ENCODE data around the gene GALNT7.

The GALNT7 gene

DNA sequence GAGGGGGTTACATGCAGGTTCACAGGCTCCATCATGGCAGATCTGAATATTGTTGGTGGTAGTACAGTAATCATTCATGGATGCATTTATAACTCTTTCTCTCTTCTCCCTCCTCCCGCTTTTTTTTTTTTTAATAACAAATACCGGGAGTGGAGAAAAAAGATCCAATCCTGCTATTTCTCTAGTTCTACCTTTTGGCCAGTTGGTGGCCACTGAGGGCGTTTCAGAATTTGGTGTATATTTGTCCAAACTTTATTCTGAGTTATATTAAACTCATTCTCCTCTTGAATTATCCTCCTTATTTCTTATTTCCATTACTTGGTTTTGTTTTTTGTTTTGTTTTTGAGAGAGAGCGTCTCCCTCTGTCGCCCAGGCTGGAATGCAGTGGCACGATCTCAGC is 90.7 kb downstream of the GALNT7 start:
- no peak overlapping the region for H3K23ac ChIP-seq (ENCODE audit: low read depth, low read length, poor library complexity)
- WGBS, 2 donors (ENCODE audit: extremely low coverage in 2 of 2, insufficient read length in 2 of 2, insufficient replicate concordance in 1 of 2), result no CpG with 5 or more reads among the region's 6 CpGs
- H2BK5ac ChIP-seq (ENCODE audit: low read length), result no peak overlapping the region
- no peak overlapping the region for H3K9ac ChIP-seq (ENCODE audit: low read depth, low read length, poor library complexity)
- no peak overlapping the region for H3K14ac ChIP-seq (ENCODE audit: low read length)
- H2BK12ac ChIP-seq (ENCODE audit: low read length), result no peak overlapping the region
- no peak overlapping the region for H3K4me2 ChIP-seq (ENCODE audit: insufficient read depth, low read length, poor library complexity, severe bottlenecking)
- peaks cover 2% of the 10 kb centered on the region for H3K79me1 ChIP-seq (ENCODE audit: low read depth, low read length)
- H3K27ac ChIP-seq (replicated peaks; ENCODE audit: low read length), result no peak overlapping the region
- no peaks in the 10 kb centered on the region for H3K9me3 ChIP-seq (replicated peaks in 1 of 2; ENCODE audit: control insufficient read depth in 2 of 2, insufficient read depth in 1 of 2, low read depth in 1 of 2, low read length in 2 of 2)
- H2AFZ ChIP-seq (ENCODE audit: low read length), result no peak overlapping the region
- DNase-seq (ENCODE audit: low spot score), result no peak
- no peak overlapping the region for H2BK15ac ChIP-seq (ENCODE audit: low read length)
- no peak overlapping the region for H3K18ac ChIP-seq (ENCODE audit: low read length)
- no peak overlapping the region for H3K4me3 ChIP-seq (ENCODE audit: low read length in 2 of 2)
- H4K91ac ChIP-seq (ENCODE audit: low read depth, low read length, poor library complexity), result no peak overlapping the region
- H3K36me3 ChIP-seq (replicated peaks in 1 of 2; ENCODE audit: control insufficient read depth in 2 of 2, insufficient read depth in 2 of 2, low read length in 2 of 2), result no peaks in the 10 kb centered on the region
- H3K27me3 ChIP-seq (ENCODE audit: control insufficient read depth in 3 of 3, insufficient read depth in 3 of 3, low read depth in 1 of 3, low read length in 3 of 3), result no peaks in the 10 kb centered on the region
- H2BK120ac ChIP-seq (ENCODE audit: low read depth, low read length), result no peak overlapping the region
- H3K4me1 ChIP-seq (ENCODE audit: control insufficient read depth in 2 of 2, insufficient read depth in 1 of 2, low read depth in 1 of 2, low read length in 2 of 2), result peaks cover 0 to 2% of the 10 kb centered on the region in 2 donors
- no peak overlapping the region for H2AK5ac ChIP-seq (ENCODE audit: low read depth, low read length)
- no peak overlapping the region for H3K4ac ChIP-seq (ENCODE audit: low read length)
- no peak overlapping the region for H4K8ac ChIP-seq (ENCODE audit: low read depth, low read length)

GRCh38 chr4:173261052-173261451 is 92.4 kb downstream of the GALNT7 start:
- Histone ChIP-seq H3K36me3 (replicated peaks in 1 of 2; ENCODE audit: control insufficient read depth in 2 of 2, insufficient read depth in 2 of 2, low read length in 2 of 2) (no peaks in the 10 kb centered on the region), H2BK12ac (ENCODE audit: low read length) (no peak overlapping the region), H3K9ac (ENCODE audit: low read depth, low read length, poor library complexity) (no peak overlapping the region), H3K4ac (ENCODE audit: low read length) (no peak overlapping the region), H3K27ac (replicated peaks; ENCODE audit: low read length) (no peak overlapping the region), H2BK120ac (ENCODE audit: low read depth, low read length) (no peak overlapping the region), H4K91ac (ENCODE audit: low read depth, low read length, poor library complexity) (no peak overlapping the region), H3K9me3 (replicated peaks in 1 of 2; ENCODE audit: control insufficient read depth in 2 of 2, insufficient read depth in 1 of 2, low read depth in 1 of 2, low read length in 2 of 2) (no peaks in the 10 kb centered on the region), H4K8ac (ENCODE audit: low read depth, low read length) (no peak overlapping the region), H3K79me1 (ENCODE audit: low read depth, low read length) (peaks cover 5% of the 10 kb centered on the region), H2BK5ac (ENCODE audit: low read length) (no peak overlapping the region), H3K14ac (ENCODE audit: low read length) (no peak overlapping the region), H3K4me1 (ENCODE audit: control insufficient read depth in 2 of 2, insufficient read depth in 1 of 2, low read depth in 1 of 2, low read length in 2 of 2) (peaks cover 0 to 4% of the 10 kb centered on the region in 2 donors), H3K4me2 (ENCODE audit: insufficient read depth, low read length, poor library complexity, severe bottlenecking) (no peak overlapping the region), H2AFZ (ENCODE audit: low read length) (no peak overlapping the region), H3K18ac (ENCODE audit: low read length) (no peak overlapping the region), H3K27me3 (ENCODE audit: control insufficient read depth in 3 of 3, insufficient read depth in 3 of 3, low read depth in 1 of 3, low read length in 3 of 3) (no peaks in the 10 kb centered on the region), H3K23ac (ENCODE audit: low read depth, low read length, poor library complexity) (no peak overlapping the region), H2AK5ac (ENCODE audit: low read depth, low read length) (no peak overlapping the region), H2BK15ac (ENCODE audit: low read length) (no peak overlapping the region), H3K4me3 (ENCODE audit: low read length in 2 of 2) (no peak overlapping the region)
- no peak for DNase-seq (ENCODE audit: low spot score)
- no CpG with 5 or more reads among the region's 2 CpGs for WGBS, 2 donors (ENCODE audit: extremely low coverage in 2 of 2, insufficient read length in 2 of 2, insufficient replicate concordance in 1 of 2)

DNA sequence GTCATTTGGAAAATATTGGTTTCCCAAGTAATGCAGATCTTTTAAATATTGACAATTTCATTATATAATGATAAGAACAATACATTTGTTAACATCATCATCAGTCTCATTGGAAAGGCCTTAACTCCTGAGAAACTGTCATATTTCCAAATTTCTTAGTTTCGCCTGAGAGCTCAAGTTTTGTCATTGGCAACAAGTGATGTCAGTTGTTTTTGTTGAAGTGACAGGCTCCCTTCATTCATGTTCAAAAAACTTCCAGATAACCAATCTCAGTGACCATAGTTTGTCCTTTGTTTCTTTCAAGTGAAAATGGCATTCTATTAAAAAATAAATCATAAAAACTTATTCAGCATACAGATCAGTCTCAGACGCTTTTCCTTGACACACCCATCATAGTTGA is 93.8 kb downstream of the GALNT7 start:
- Histone ChIP-seq H3K4me3 (ENCODE audit: low read length in 2 of 2) (no peak overlapping the region), H3K9me3 (replicated peaks in 1 of 2; ENCODE audit: control insufficient read depth in 2 of 2, insufficient read depth in 1 of 2, low read depth in 1 of 2, low read length in 2 of 2) (no peaks in the 10 kb centered on the region), H4K91ac (ENCODE audit: low read depth, low read length, poor library complexity) (no peak overlapping the region), H3K79me1 (ENCODE audit: low read depth, low read length) (peaks cover 7% of the 10 kb centered on the region), H3K4me2 (ENCODE audit: insufficient read depth, low read length, poor library complexity, severe bottlenecking) (no peak overlapping the region), H3K27me3 (ENCODE audit: control insufficient read depth in 3 of 3, insufficient read depth in 3 of 3, low read depth in 1 of 3, low read length in 3 of 3) (no peaks in the 10 kb centered on the region), H3K14ac (ENCODE audit: low read length) (no peak overlapping the region), H2BK15ac (ENCODE audit: low read length) (no peak overlapping the region), H2BK5ac (ENCODE audit: low read length) (no peak overlapping the region), H3K4ac (ENCODE audit: low read length) (no peak overlapping the region), H3K36me3 (replicated peaks in 1 of 2; ENCODE audit: control insufficient read depth in 2 of 2, insufficient read depth in 2 of 2, low read length in 2 of 2) (no peaks in the 10 kb centered on the region), H3K18ac (ENCODE audit: low read length) (no peak overlapping the region), H2AK5ac (ENCODE audit: low read depth, low read length) (no peak overlapping the region), H2BK120ac (ENCODE audit: low read depth, low read length) (no peak overlapping the region), H2BK12ac (ENCODE audit: low read length) (no peak overlapping the region), H3K4me1 (ENCODE audit: control insufficient read depth in 2 of 2, insufficient read depth in 1 of 2, low read depth in 1 of 2, low read length in 2 of 2) (peaks cover 0 to 6% of the 10 kb centered on the region in 2 donors), H3K27ac (replicated peaks; ENCODE audit: low read length) (no peak overlapping the region), H2AFZ (ENCODE audit: low read length) (no peak overlapping the region), H3K23ac (ENCODE audit: low read depth, low read length, poor library complexity) (no peak overlapping the region), H3K9ac (ENCODE audit: low read depth, low read length, poor library complexity) (no peak overlapping the region), H4K8ac (ENCODE audit: low read depth, low read length) (no peak overlapping the region)
- WGBS, 2 donors (ENCODE audit: extremely low coverage in 2 of 2, insufficient read length in 2 of 2, insufficient replicate concordance in 1 of 2), result no CpG with 5 or more reads among the region's 2 CpGs
- no peak for DNase-seq (ENCODE audit: low spot score)

GRCh38 chr4:173264245-173264644 is 95.6 kb downstream of the GALNT7 start:
- H3K4ac ChIP-seq (ENCODE audit: low read length), result no peak overlapping the region
- no peak overlapping the region for H3K4me2 ChIP-seq (ENCODE audit: insufficient read depth, low read length, poor library complexity, severe bottlenecking)
- H3K36me3 ChIP-seq (replicated peaks in 1 of 2; ENCODE audit: control insufficient read depth in 2 of 2, insufficient read depth in 2 of 2, low read length in 2 of 2), result no peaks in the 10 kb centered on the region
- no peak overlapping the region for H2BK15ac ChIP-seq (ENCODE audit: low read length)
- peaks cover 0 to 10% of the 10 kb centered on the region in 2 donors for H3K4me1 ChIP-seq (ENCODE audit: control insufficient read depth in 2 of 2, insufficient read depth in 1 of 2, low read depth in 1 of 2, low read length in 2 of 2)
- no peak overlapping the region for H2AFZ ChIP-seq (ENCODE audit: low read length)
- H3K14ac ChIP-seq (ENCODE audit: low read length), result no peak overlapping the region
- no peak overlapping the region for H3K27ac ChIP-seq (replicated peaks; ENCODE audit: low read length)
- no peak overlapping the region for H2BK5ac ChIP-seq (ENCODE audit: low read length)
- no CpG with 5 or more reads among the region's 4 CpGs for WGBS, 2 donors (ENCODE audit: extremely low coverage in 2 of 2, insufficient read length in 2 of 2, insufficient replicate concordance in 1 of 2)
- H3K79me1 ChIP-seq (ENCODE audit: low read depth, low read length), result peaks cover 5% of the 10 kb centered on the region
- no peak overlapping the region for H4K91ac ChIP-seq (ENCODE audit: low read depth, low read length, poor library complexity)
- no peak overlapping the region for H4K8ac ChIP-seq (ENCODE audit: low read depth, low read length)
- H2BK12ac ChIP-seq (ENCODE audit: low read length), result no peak overlapping the region
- no peak overlapping the region for H3K18ac ChIP-seq (ENCODE audit: low read length)
- H2AK5ac ChIP-seq (ENCODE audit: low read depth, low read length), result no peak overlapping the region
- no peak overlapping the region for H3K9ac ChIP-seq (ENCODE audit: low read depth, low read length, poor library complexity)
- H3K9me3 ChIP-seq (replicated peaks in 1 of 2; ENCODE audit: control insufficient read depth in 2 of 2, insufficient read depth in 1 of 2, low read depth in 1 of 2, low read length in 2 of 2), result no peaks in the 10 kb centered on the region
- H3K27me3 ChIP-seq (ENCODE audit: control insufficient read depth in 3 of 3, insufficient read depth in 3 of 3, low read depth in 1 of 3, low read length in 3 of 3), result no peaks in the 10 kb centered on the region
- no peak for DNase-seq (ENCODE audit: low spot score)
- H3K4me3 ChIP-seq (ENCODE audit: low read length in 2 of 2), result no peak overlapping the region
- no peak overlapping the region for H3K23ac ChIP-seq (ENCODE audit: low read depth, low read length, poor library complexity)
- no peak overlapping the region for H2BK120ac ChIP-seq (ENCODE audit: low read depth, low read length)

Measured in neuronal stem cell (in vitro differentiated cells).